Parathyroid adenoma (tissue), 2 donors: ENCODE results near the gene TYSND1.
"Not testable (repeated sequence)": the region's sequence is repeated elsewhere in the genome, so short reads cannot be mapped to it uniquely, and the experiment has no call there.

Experiments
- H2AFZ ChIP-seq: fragments of 300-600 bp; sonication (generic); one replicate; pipeline ENCODE4 v1.7.0; 2017; ENCODE audit warnings: antibody characterized with exemption, mild to moderate bottlenecking
- H3K27ac ChIP-seq: fragments of 300-600 bp; sonication (generic); one replicate; pipeline ENCODE4 v1.7.0; 2017
- H3K27me3 ChIP-seq: fragments of 300-600 bp; sonication (generic); one replicate; pipeline ENCODE4 v1.7.0; 2017; ENCODE audit warnings: low read length; ENCODE audit not compliant: control insufficient read depth, insufficient read depth
- H3K36me3 ChIP-seq: fragments of 300-600 bp; sonication (generic); one replicate; pipeline ENCODE4 v1.7.0; 2017; ENCODE audit warnings: low read length; ENCODE audit not compliant: control insufficient read depth, insufficient read depth
- H3K4me1 ChIP-seq: fragments of 300-600 bp; sonication (generic); one replicate; pipeline ENCODE4 v1.7.0; 2017; ENCODE audit warnings: control low read depth
- H3K4me2 ChIP-seq: fragments of 300-600 bp; sonication (generic); one replicate; pipeline ENCODE4 v1.7.0; 2017; ENCODE audit warnings: low read length
- H3K4me3 ChIP-seq: fragments of 300-600 bp; sonication (generic); one replicate; pipeline ENCODE4 v1.7.0; 2017; ENCODE audit warnings: low read depth, low read length
- H3K79me2 ChIP-seq: fragments of 300-600 bp; sonication (generic); one replicate; pipeline ENCODE4 v1.7.0; 2017; ENCODE audit warnings: control low read depth
- H3K9ac ChIP-seq: fragments of 300-600 bp; sonication (generic); one replicate; pipeline ENCODE4 v1.7.0; 2017; ENCODE audit warnings: mild to moderate bottlenecking
- H3K9me3 ChIP-seq: fragments of 300-600 bp; sonication (generic); one replicate; pipeline ENCODE4 v1.7.0; 2017; ENCODE audit warnings: low read length; ENCODE audit not compliant: control insufficient read depth
- CTCF ChIP-seq: fragments of 300-600 bp; sonication (generic); IDR thresholded peaks from one replicate; pipeline ENCODE4 v1.7.0; 2017; ENCODE audit warnings: antibody characterized with exemption, mild to moderate bottlenecking
- donor health status: primary hyperparathyroidism.

The TYSND1 gene

GRCh38 chr10:70162151-70162891, 15.8 kb upstream of the TYSND1 start:
- H3K36me3 ChIP-seq, result no peaks in the 10 kb centered on the region
- H3K4me3 ChIP-seq, result no peak overlapping the region
- no peaks in the 10 kb centered on the region for H3K27me3 ChIP-seq
- H3K4me1 ChIP-seq, result peaks cover 7% of the 10 kb centered on the region
- peaks cover 54% of the 10 kb centered on the region for H3K79me2 ChIP-seq
- no peak overlapping the region for H2AFZ ChIP-seq
- no peak overlapping the region for H3K9ac ChIP-seq
- no peak overlapping the region for H3K4me2 ChIP-seq
- no peaks in the 10 kb centered on the region for H3K9me3 ChIP-seq
- H3K27ac ChIP-seq, result no peak overlapping the region
- no peak for TF ChIP-seq CTCF

GRCh38 chr10:70160798-70161197, 14.3 kb upstream of the TYSND1 start:
- no peak overlapping the region for H3K4me2 ChIP-seq
- H3K79me2 ChIP-seq, result peaks cover 46% of the 10 kb centered on the region
- no peak overlapping the region for H3K9ac ChIP-seq
- no peaks in the 10 kb centered on the region for H3K27me3 ChIP-seq
- no peak overlapping the region for H2AFZ ChIP-seq
- H3K9me3 ChIP-seq, result no peaks in the 10 kb centered on the region
- H3K36me3 ChIP-seq, result no peaks in the 10 kb centered on the region
- no peak overlapping the region for H3K4me3 ChIP-seq
- H3K4me1 ChIP-seq, result peaks cover 7% of the 10 kb centered on the region
- no peak overlapping the region for H3K27ac ChIP-seq
- TF ChIP-seq CTCF, result no peak

- H3K79me2 ChIP-seq, result peaks cover 35% of the 10 kb centered on the region
- H3K27me3 ChIP-seq, H2AFZ ChIP-seq, H3K9me3 ChIP-seq, H3K4me3 ChIP-seq, H3K4me1 ChIP-seq, H3K9ac ChIP-seq, H3K4me2 ChIP-seq, H3K27ac ChIP-seq, H3K36me3 ChIP-seq: not testable (repeated sequence)
Measured at GRCh38 chr10:70159366-70159765, 12.9 kb upstream of the TYSND1 start.

GRCh38 chr10:70158113-70158512, 11.6 kb upstream of the TYSND1 start:
- Histone ChIP-seq H3K9ac (no peak overlapping the region), H3K4me1 (peaks cover 7% of the 10 kb centered on the region), H3K9me3 (no peaks in the 10 kb centered on the region), H3K36me3 (no peaks in the 10 kb centered on the region), H2AFZ (no peak overlapping the region), H3K27me3 (no peaks in the 10 kb centered on the region), H3K27ac (no peak overlapping the region), H3K4me2 (no peak overlapping the region), H3K4me3 (no peak overlapping the region), H3K79me2 (peaks cover 27% of the 10 kb centered on the region)
- TF ChIP-seq CTCF, result no peak

- H3K27ac ChIP-seq, result no peak overlapping the region
- no peak overlapping the region for H3K4me2 ChIP-seq
- no peaks in the 10 kb centered on the region for H3K27me3 ChIP-seq
- TF ChIP-seq CTCF, result no peak
- H3K9me3 ChIP-seq, result no peaks in the 10 kb centered on the region
- H3K36me3 ChIP-seq, result no peaks in the 10 kb centered on the region
- H3K4me3 ChIP-seq, result no peak overlapping the region
- H2AFZ ChIP-seq, result no peak overlapping the region
- peaks cover 2% of the 10 kb centered on the region for H3K4me1 ChIP-seq
- H3K9ac ChIP-seq, result no peak overlapping the region
- H3K79me2 ChIP-seq, result peaks cover 10% of the 10 kb centered on the region
Measured at GRCh38 chr10:70155255-70155838, 8.8 kb upstream of the TYSND1 start.
